Neuronal stem cell (in vitro differentiated cells): ENCODE data around the gene MTX2.
"Not testable (repeated sequence)": the region's sequence is repeated elsewhere in the genome, so short reads cannot be mapped to it uniquely, and the experiment has no call there.

ENCODE experiments used
- DNase-seq: peaks from one replicate; pipeline ENCODE4 v3.0.0-alpha.2; 2013; ENCODE audit warnings: low spot score
- H2AFZ ChIP-seq: one replicate; pipeline ENCODE4 v1.6.1; 2013; ENCODE audit warnings: mild to moderate bottlenecking, low read length, inconsistent platforms
- H2AK5ac ChIP-seq: 2 replicates; pipeline ENCODE4 v1.6.1; 2013; ENCODE audit warnings: low read depth, mild to moderate bottlenecking, inconsistent platforms, low read length, moderate library complexity, mixed read lengths
- H2BK120ac ChIP-seq: 2 replicates; pipeline ENCODE4 v1.6.1; 2013; ENCODE audit warnings: low read depth, mild to moderate bottlenecking, inconsistent platforms, low read length, moderate library complexity, mixed read lengths
- H2BK12ac ChIP-seq: one replicate; pipeline ENCODE4 v1.6.1; 2013; ENCODE audit warnings: low read length, inconsistent platforms
- H2BK15ac ChIP-seq: 2 replicates; pipeline ENCODE4 v1.6.1; 2013; ENCODE audit warnings: mild to moderate bottlenecking, low read length, inconsistent platforms, mixed read lengths
- H2BK5ac ChIP-seq: one replicate; pipeline ENCODE4 v1.6.1; 2013; ENCODE audit warnings: inconsistent platforms, mild to moderate bottlenecking, low read length, moderate library complexity
- H3K14ac ChIP-seq: one replicate; pipeline ENCODE4 v1.6.1; 2013; ENCODE audit warnings: low read length, inconsistent platforms
- H3K18ac ChIP-seq: 2 replicates; pipeline ENCODE4 v1.6.1; 2013; ENCODE audit warnings: low read length, inconsistent platforms
- H3K23ac ChIP-seq: 2 replicates; pipeline ENCODE4 v1.6.1; 2013; ENCODE audit warnings: low read depth, mild to moderate bottlenecking, mixed read lengths, low read length, inconsistent platforms; ENCODE audit not compliant: poor library complexity
- H3K27ac ChIP-seq: replicated peaks from 3 replicates; pipeline ENCODE4 v1.5.1; 2013; ENCODE audit warnings: low read length, inconsistent platforms
- H3K27me3 ChIP-seq, 3 experiments: 2 replicates each; pipeline ENCODE4 v1.6.1; 2013; ENCODE audit warnings: low read length in 3 of 3, mild to moderate bottlenecking in 2 of 3, inconsistent platforms in 1 of 3, low read depth in 1 of 3, mixed read lengths in 1 of 3, moderate library complexity in 1 of 3; ENCODE audit not compliant: control insufficient read depth in 3 of 3, insufficient read depth in 3 of 3
- H3K36me3 ChIP-seq, 2 donors: replicated peaks in 1 of 2; 2 replicates each; pipeline ENCODE4 v1.6.1; 2013; ENCODE audit warnings: low read length in 2 of 2; ENCODE audit not compliant: control insufficient read depth in 2 of 2, insufficient read depth in 2 of 2
- H3K4ac ChIP-seq: 2 replicates; pipeline ENCODE4 v1.6.1; 2013; ENCODE audit warnings: inconsistent platforms, mild to moderate bottlenecking, low read length, moderate library complexity
- H3K4me1 ChIP-seq, 2 donors: 1 replicate in 1 of 2; 2 replicates in 1 of 2; pipeline ENCODE4 v1.6.1; 2013; ENCODE audit warnings: low read length in 2 of 2, low read depth in 1 of 2; ENCODE audit not compliant: control insufficient read depth in 2 of 2, insufficient read depth in 1 of 2
- H3K4me2 ChIP-seq: one replicate; pipeline ENCODE4 v1.6.1; 2013; ENCODE audit warnings: mild to moderate bottlenecking, low read length, inconsistent platforms; ENCODE audit not compliant: insufficient read depth, poor library complexity, severe bottlenecking
- H3K4me3 ChIP-seq, 2 donors: 2 replicates each; pipeline ENCODE4 v1.5.1; 2013; ENCODE audit warnings: low read length in 2 of 2, mild to moderate bottlenecking in 2 of 2, inconsistent platforms in 1 of 2, moderate library complexity in 1 of 2
- H3K79me1 ChIP-seq: one replicate; pipeline ENCODE4 v1.6.1; 2013; ENCODE audit warnings: low read depth, mild to moderate bottlenecking, inconsistent platforms, low read length, moderate library complexity
- H3K9ac ChIP-seq: one replicate; pipeline ENCODE4 v1.6.1; 2013; ENCODE audit warnings: mild to moderate bottlenecking, low read depth, low read length, inconsistent platforms; ENCODE audit not compliant: poor library complexity
- H3K9me3 ChIP-seq, 2 donors: replicated peaks in 1 of 2; 2 replicates each; pipeline versions ENCODE3 to v1.6.1; 2013; ENCODE audit warnings: low read length in 2 of 2, mild to moderate bottlenecking in 2 of 2, inconsistent platforms in 1 of 2, low read depth in 1 of 2, mixed read lengths in 1 of 2, moderate library complexity in 1 of 2; ENCODE audit not compliant: control insufficient read depth in 2 of 2, insufficient read depth in 1 of 2
- H4K8ac ChIP-seq: one replicate; pipeline ENCODE4 v1.6.1; 2013; ENCODE audit warnings: low read depth, mild to moderate bottlenecking, inconsistent platforms, low read length, moderate library complexity
- H4K91ac ChIP-seq: one replicate; pipeline ENCODE4 v1.6.1; 2013; ENCODE audit warnings: low read length, low read depth, mild to moderate bottlenecking, inconsistent platforms; ENCODE audit not compliant: poor library complexity
- WGBS, 2 donors: extraction: QIAGEN DNeasy Blood & Tissue Kit; methylation state at CpG; one replicate each; pipeline ENCODE4 v1.1.7; 2013; ENCODE audit warnings: missing lambda C conversion rate in 2 of 2, mixed read lengths in 1 of 2; ENCODE audit not compliant: insufficient read length in 2 of 2, insufficient replicate concordance in 1 of 2; ENCODE audit errors: extremely low coverage in 2 of 2; 5-methylcytosine and 5-hydroxymethylcytosine counted together

The MTX2 gene

DNA sequence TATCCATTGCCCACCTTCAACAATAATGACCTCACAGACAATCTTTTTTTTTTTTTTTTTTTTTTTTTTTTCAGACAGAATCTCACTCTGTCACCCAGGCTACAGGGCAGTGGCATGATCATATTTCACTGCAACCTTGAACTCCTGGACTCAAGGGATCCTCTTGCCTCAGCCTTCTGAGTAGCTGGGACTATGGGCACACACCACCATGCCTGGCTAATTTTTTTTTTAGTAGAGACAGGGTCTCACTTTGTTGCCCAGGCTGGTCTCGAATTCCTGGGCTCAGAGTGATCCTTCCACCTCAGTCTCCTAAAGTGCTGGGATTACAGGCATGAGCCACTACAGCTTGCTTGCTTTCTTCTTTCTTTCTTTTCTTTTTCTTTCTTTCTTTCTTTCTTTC, 103.9 kb downstream of the MTX2 start:
- H2BK12ac ChIP-seq, H3K9ac ChIP-seq, H2AFZ ChIP-seq, H3K9me3 ChIP-seq, H3K4me2 ChIP-seq, H4K91ac ChIP-seq, H3K4ac ChIP-seq, H2BK15ac ChIP-seq, H3K4me1 ChIP-seq, H3K23ac ChIP-seq, H2AK5ac ChIP-seq, H2BK5ac ChIP-seq, H3K27ac ChIP-seq, H3K79me1 ChIP-seq, H3K18ac ChIP-seq, H2BK120ac ChIP-seq, H4K8ac ChIP-seq, H3K27me3 ChIP-seq, H3K36me3 ChIP-seq, H3K4me3 ChIP-seq, H3K14ac ChIP-seq, DNase-seq: not testable (repeated sequence)
- WGBS, 2 donors, result no CpG with 5 or more reads among the region's 1 CpG

DNA sequence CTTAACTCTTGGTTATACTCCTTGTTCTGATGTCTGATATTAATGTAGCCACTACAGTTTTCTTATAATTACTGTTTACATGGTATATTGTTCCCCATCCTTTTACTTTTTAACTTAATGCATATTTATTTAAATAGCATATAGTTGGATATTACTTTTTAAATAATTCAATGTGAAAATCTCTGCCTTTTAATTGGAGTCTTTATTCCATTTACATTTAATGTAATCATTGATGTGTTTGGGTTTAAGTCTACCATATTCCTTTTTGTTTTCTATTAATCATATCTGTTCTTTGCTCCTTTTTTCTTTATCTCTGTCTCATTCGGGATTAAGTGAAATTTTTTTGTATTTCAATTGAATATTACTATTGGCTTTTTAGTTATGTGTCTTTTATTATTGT, 109.1 kb downstream of the MTX2 start:
- Histone ChIP-seq H3K79me1 (no peaks in the 10 kb centered on the region), H3K18ac (no peak overlapping the region), H4K91ac (no peak overlapping the region), H2BK5ac (no peak overlapping the region), H3K4ac (no peak overlapping the region), H3K4me3 (no peak overlapping the region), H2AK5ac (no peak overlapping the region), H3K36me3 (no peaks in the 10 kb centered on the region), H2BK12ac (no peak overlapping the region), H3K9me3 (no peaks in the 10 kb centered on the region), H2AFZ (no peak overlapping the region), H3K4me1 (no peaks in the 10 kb centered on the region), H2BK120ac (no peak overlapping the region), H4K8ac (no peak overlapping the region), H3K9ac (no peak overlapping the region), H3K27ac (no peak overlapping the region), H2BK15ac (no peak overlapping the region), H3K23ac (no peak overlapping the region), H3K14ac (no peak overlapping the region), H3K27me3 (no peaks in the 10 kb centered on the region), H3K4me2 (no peak overlapping the region)
- no peak for DNase-seq
- WGBS, 2 donors, result no CpG with 5 or more reads among the region's 1 CpG

DNA sequence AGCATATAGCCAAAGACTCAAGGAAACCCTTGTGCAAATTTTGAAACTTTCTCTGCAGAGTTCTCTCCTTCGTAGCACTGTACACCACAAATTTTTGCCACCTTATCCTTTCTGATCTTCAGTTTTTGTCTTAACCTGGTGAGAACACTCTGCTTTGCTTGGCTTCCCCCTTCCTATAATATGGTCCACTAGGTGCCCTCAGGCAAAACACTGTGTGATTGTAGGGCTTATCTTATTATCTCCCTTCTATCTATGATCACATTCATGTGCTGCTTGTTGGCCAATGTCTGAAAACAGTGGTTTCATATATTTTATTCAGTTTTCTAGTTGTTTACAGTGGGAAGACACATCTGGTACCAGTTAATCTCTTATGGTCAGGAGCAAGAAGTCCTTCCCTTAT, 111.1 kb downstream of the MTX2 start:
- Histone ChIP-seq H2AFZ (no peak overlapping the region), H3K36me3 (no peaks in the 10 kb centered on the region), H3K4me3 (no peak overlapping the region), H3K4ac (no peak overlapping the region), H2BK15ac (no peak overlapping the region), H2AK5ac (no peak overlapping the region), H3K4me1 (no peaks in the 10 kb centered on the region), H3K27me3 (peaks cover 0 to 5% (median 0%) of the 10 kb centered on the region in 3 experiments), H3K18ac (no peak overlapping the region), H3K79me1 (no peaks in the 10 kb centered on the region), H4K91ac (no peak overlapping the region), H3K14ac (no peak overlapping the region), H3K27ac (no peak overlapping the region), H2BK5ac (no peak overlapping the region), H3K4me2 (no peak overlapping the region), H3K23ac (no peak overlapping the region), H3K9me3 (no peaks in the 10 kb centered on the region), H3K9ac (no peak overlapping the region), H2BK12ac (no peak overlapping the region), H4K8ac (no peak overlapping the region), H2BK120ac (no peak overlapping the region)
- DNase-seq, result no peak
- no CpG with 5 or more reads among the region's 1 CpG for WGBS, 2 donors

DNA sequence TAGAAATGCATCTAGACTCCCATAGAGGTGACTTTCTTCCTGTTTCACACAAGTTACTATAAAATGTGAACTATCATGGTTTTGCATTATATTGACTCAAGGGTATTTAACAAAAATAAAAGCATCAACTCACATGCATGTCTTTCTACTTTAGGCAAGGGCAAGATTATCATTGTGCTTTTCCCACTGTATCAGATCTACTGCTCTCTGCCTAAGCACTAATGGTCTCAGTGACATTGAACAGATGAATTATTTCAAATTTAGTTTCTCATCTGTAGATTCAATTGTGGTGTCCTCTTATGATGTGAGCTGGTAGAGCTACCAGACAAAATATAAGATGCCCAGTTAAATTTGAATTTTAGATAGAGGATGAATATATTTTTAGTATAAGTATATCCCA, 113.9 kb downstream of the MTX2 start:
- peaks cover 0 to 13% (median 0%) of the 10 kb centered on the region in 3 experiments for H3K27me3 ChIP-seq
- H2BK120ac ChIP-seq, result no peak overlapping the region
- no peak overlapping the region for H3K23ac ChIP-seq
- no peak for DNase-seq
- H4K8ac ChIP-seq, result no peak overlapping the region
- H2AK5ac ChIP-seq, result no peak overlapping the region
- H3K4me3 ChIP-seq, result no peak overlapping the region
- no peaks in the 10 kb centered on the region for H3K36me3 ChIP-seq
- H2BK12ac ChIP-seq, result no peak overlapping the region
- H2AFZ ChIP-seq, result no peak overlapping the region
- H3K9me3 ChIP-seq, result no peaks in the 10 kb centered on the region
- H3K27ac ChIP-seq, result no peak overlapping the region
- H3K4me2 ChIP-seq, result no peak overlapping the region
- no peaks in the 10 kb centered on the region for H3K4me1 ChIP-seq
- no peak overlapping the region for H4K91ac ChIP-seq
- no peak overlapping the region for H2BK5ac ChIP-seq
- H3K18ac ChIP-seq, result no peak overlapping the region
- no peak overlapping the region for H3K14ac ChIP-seq
- no peak overlapping the region for H2BK15ac ChIP-seq
- no peak overlapping the region for H3K4ac ChIP-seq
- H3K9ac ChIP-seq, result no peak overlapping the region
- no peaks in the 10 kb centered on the region for H3K79me1 ChIP-seq
